Measurements from ENCODE around the gene HAUS6.
A peak's percentile ranks its signal among the peaks of the same experiment; 100 is the strongest.
"Not testable (repeated sequence)": the region's sequence is repeated elsewhere in the genome, so short reads cannot be mapped to it uniquely, and the experiment has no call there.

Gene HAUS6

GRCh38 chr9:19030899-19031298 is 71.8 kb downstream of the HAUS6 start:
- DNase-seq, result no peak

DNA sequence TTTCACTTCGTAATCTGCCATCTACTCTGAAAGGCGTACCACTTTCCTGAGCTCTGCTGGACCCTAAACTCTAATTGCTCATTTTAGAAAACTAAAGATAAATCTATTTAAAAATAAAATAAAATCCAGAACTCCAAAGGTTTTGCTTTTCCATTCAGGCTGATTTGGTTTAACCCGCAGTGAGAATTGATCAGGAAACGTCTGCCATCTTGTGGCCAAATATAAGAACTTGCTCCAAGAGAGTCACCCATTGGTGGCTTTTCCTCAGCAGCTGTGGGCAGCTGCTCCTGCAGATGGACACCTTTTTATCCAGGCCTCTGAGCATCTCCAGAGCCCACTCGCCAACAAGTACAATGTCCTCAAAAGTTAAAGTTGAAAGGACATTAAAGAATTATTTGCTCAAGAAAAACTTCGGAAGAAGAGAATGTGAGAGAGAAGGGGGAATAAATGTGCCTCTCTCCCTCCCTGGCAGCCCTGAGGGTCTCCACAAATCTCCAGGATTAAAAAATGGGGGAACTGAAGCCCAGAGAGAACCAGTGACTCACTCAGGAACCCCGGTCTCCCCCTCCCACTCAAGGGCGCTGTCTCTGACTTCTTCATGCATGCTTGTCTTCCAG is 73.8 kb downstream of the HAUS6 start:
- DNase-seq, result peak; percentile 37 to 76 (median 65)

- no peak for DNase-seq
Measured at GRCh38 chr9:19027825-19028224, 74.9 kb downstream of the HAUS6 start.

GRCh38 chr9:19026375-19026774 is 76.3 kb downstream of the HAUS6 start:
- no peak for DNase-seq

DNA sequence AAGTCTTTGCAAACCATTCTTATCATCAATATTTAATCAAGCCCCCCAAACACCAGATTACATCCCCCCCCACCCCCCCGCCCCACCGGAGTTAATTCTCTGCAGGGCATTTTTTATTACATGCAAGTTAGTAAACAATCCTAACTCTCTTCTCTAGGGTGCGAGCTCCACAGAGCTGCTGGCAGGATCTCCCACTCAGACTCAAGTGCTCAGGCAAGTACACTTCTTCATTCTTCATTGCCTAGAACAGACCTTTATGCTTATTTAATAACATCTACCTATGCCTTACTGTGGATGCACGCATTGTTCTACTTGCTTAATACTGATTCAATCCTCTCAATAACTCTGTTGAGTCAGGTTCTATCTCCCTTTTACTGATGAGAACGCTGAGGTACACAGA is 79.6 kb downstream of the HAUS6 start:
- DNase-seq, result no peak

DNA sequence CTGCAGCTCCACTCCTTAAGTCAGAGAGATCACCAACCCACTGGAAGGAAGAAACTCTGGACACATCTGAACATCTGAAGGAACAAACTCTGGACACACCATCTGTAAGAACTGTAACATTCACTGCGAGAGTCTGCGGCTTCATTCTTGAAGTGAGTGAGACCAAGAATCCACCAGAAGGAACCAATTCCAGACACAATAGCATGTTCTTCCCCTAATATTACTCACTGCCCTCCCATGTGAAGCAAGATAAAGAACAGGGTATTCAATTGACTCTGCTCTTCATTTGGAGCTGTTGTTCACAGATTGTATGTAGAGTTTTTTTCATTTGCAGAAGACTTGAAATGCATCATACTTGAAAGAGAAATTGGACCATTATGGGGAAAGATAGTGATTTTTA is 80.5 kb downstream of the HAUS6 start:
- DNase-seq, result no peak

- not testable (repeated sequence) for DNase-seq
Measured at GRCh38 chr9:19021649-19022048, 81.1 kb downstream of the HAUS6 start.

GRCh38 chr9:19020886-19021455 is 81.7 kb downstream of the HAUS6 start:
- DNase-seq, result no peak

GRCh38 chr9:19018201-19018600 is 84.5 kb downstream of the HAUS6 start:
- DNase-seq, result no peak

GRCh38 chr9:19009391-19009965 is 93.2 kb downstream of the HAUS6 start:
- no peak for DNase-seq
